IMR-90 (cell line): ENCODE results near the gene PRR13. TPM values are rescaled to one million over a fixed set of nuclear protein-coding genes. Genes with fewer than 3 reads are reported as not detected.

Source experiments
- ATAC-seq: fragments of 200-7000 bp; cut with Tn5 transposase; 2 replicates; pipeline ENCODE4 v1.9.1; 2020; ENCODE audit warnings: low read depth, mild to moderate bottlenecking, moderate library complexity
- BruUV-seq: library from RNA; stranded (reverse); fragments of 400-500 nt; replicated peaks from 2 replicates; lab custom pipeline; 2021; lab: Mats Ljungman, UMichigan
- CTCF ChIA-PET: fragments of 300-600 bp; formaldehyde crosslinking; extraction: SDS; loops from one replicate; lab custom pipeline; 2021; ENCODE audit warnings: antibody characterized with exemption; lab: Yijun Ruan, JAX
- POLR2A ChIA-PET: fragments of 300-600 bp; sonication (Branson Sonifier 250); formaldehyde crosslinking; loops from one replicate; lab custom pipeline; 2022; ENCODE audit warnings: antibody characterized with exemption; ENCODE audit not compliant: unreplicated experiment; lab: Charles Lee
- DNase-seq: peaks from one replicate; pipeline ENCODE4 v3.0.0; 2013
- H2AFZ ChIP-seq: replicated peaks from 2 replicates; pipeline ENCODE3; 2013; ENCODE audit warnings: low read length, mild to moderate bottlenecking; ENCODE audit not compliant: poor library complexity
- H2AK5ac ChIP-seq: 2 replicates; pipeline ENCODE4 v1.6.1; 2013; ENCODE audit warnings: low read depth, low read length, inconsistent platforms
- H2AK9ac ChIP-seq: replicated peaks from 2 replicates; pipeline ENCODE3; 2013; ENCODE audit warnings: mild to moderate bottlenecking, low read depth, low read length, moderate library complexity; ENCODE audit not compliant: poor library complexity
- H2BK120ac ChIP-seq: 2 replicates; pipeline ENCODE4 v1.6.1; 2013; ENCODE audit warnings: low read depth, low read length, inconsistent platforms
- H2BK15ac ChIP-seq: 3 replicates; pipeline ENCODE4 v1.6.1; 2013; ENCODE audit warnings: low read depth, low read length, inconsistent platforms
- H2BK20ac ChIP-seq: 2 replicates; pipeline ENCODE4 v1.6.1; 2013; ENCODE audit warnings: low read depth, mild to moderate bottlenecking, inconsistent platforms, low read length, moderate library complexity
- H2BK5ac ChIP-seq: 2 replicates; pipeline ENCODE4 v1.6.1; 2013; ENCODE audit warnings: mild to moderate bottlenecking, low read depth, low read length, inconsistent platforms; ENCODE audit not compliant: poor library complexity, severe bottlenecking
- H3K14ac ChIP-seq: replicated peaks from 2 replicates; pipeline ENCODE4 v1.6.1; 2013; ENCODE audit warnings: low read depth, low read length, inconsistent platforms
- H3K18ac ChIP-seq: 2 replicates; pipeline ENCODE4 v1.6.1; 2013; ENCODE audit warnings: low read depth, low read length, control low read depth
- H3K23ac ChIP-seq: 2 replicates; pipeline ENCODE4 v1.6.1; 2013; ENCODE audit warnings: low read depth, low read length, inconsistent platforms
- H3K27ac ChIP-seq: 2 replicates; pipeline ENCODE4 v1.5.1; 2013; ENCODE audit warnings: mild to moderate bottlenecking, control low read depth, low read length; ENCODE audit not compliant: insufficient read depth
- H3K27me3 ChIP-seq: 2 replicates; pipeline ENCODE4 v1.6.1; 2013; ENCODE audit warnings: low read length; ENCODE audit not compliant: control insufficient read depth, insufficient read depth
- H3K36me3 ChIP-seq: 2 replicates; pipeline ENCODE4 v1.6.1; 2013; ENCODE audit warnings: low read length, mixed read lengths; ENCODE audit not compliant: control insufficient read depth, insufficient read depth
- H3K4ac ChIP-seq: 2 replicates; pipeline ENCODE4 v1.6.1; 2013; ENCODE audit warnings: low read depth, low read length, inconsistent platforms
- H3K4me1 ChIP-seq: 2 replicates; pipeline ENCODE4 v1.6.1; 2013; ENCODE audit warnings: low read length, mixed read lengths; ENCODE audit not compliant: control insufficient read depth, insufficient read depth
- H3K4me2 ChIP-seq: 2 replicates; pipeline ENCODE4 v1.6.1; 2013; ENCODE audit warnings: low read depth, mild to moderate bottlenecking, control low read depth, low read length, moderate library complexity
- H3K4me3 ChIP-seq: 2 replicates; pipeline ENCODE4 v1.5.1; 2013; ENCODE audit warnings: low read depth, mild to moderate bottlenecking, control low read depth, low read length, moderate library complexity; ENCODE audit not compliant: insufficient read depth
- H3K56ac ChIP-seq: 2 replicates; pipeline ENCODE4 v1.6.1; 2013; ENCODE audit warnings: low read length, inconsistent platforms; ENCODE audit not compliant: insufficient read depth; ENCODE audit errors: extremely low read depth
- H3K79me1 ChIP-seq, 2 experiments: 2 replicates each; pipeline ENCODE4 v1.6.1; 2013; ENCODE audit warnings: low read length in 2 of 2, inconsistent platforms in 1 of 2, low read depth in 1 of 2
- H3K9ac ChIP-seq: 2 replicates; pipeline ENCODE4 v1.6.1; 2013; ENCODE audit warnings: low read depth, low read length, control low read depth
- H3K9me1 ChIP-seq: 2 replicates; pipeline ENCODE4 v1.6.1; 2013; ENCODE audit warnings: low read length, inconsistent platforms; ENCODE audit not compliant: insufficient read depth
- H3K9me3 ChIP-seq: 2 replicates; pipeline ENCODE4 v1.6.1; 2013; ENCODE audit warnings: low read length; ENCODE audit not compliant: control insufficient read depth, insufficient read depth
- H4K20me1 ChIP-seq: 2 replicates; pipeline ENCODE4 v1.6.1; 2013; ENCODE audit warnings: low read length, inconsistent platforms; ENCODE audit not compliant: insufficient read depth
- H4K5ac ChIP-seq: 2 replicates; pipeline ENCODE4 v1.6.1; 2013; ENCODE audit warnings: mild to moderate bottlenecking, low read depth, low read length, control low read depth
- H4K8ac ChIP-seq, 2 experiments: 2 replicates each; pipeline ENCODE4 v1.6.1; 2013; ENCODE audit warnings: low read depth in 2 of 2, low read length in 2 of 2, control low read depth in 1 of 2, inconsistent platforms in 1 of 2
- H4K91ac ChIP-seq: 2 replicates; pipeline ENCODE4 v1.6.1; 2013; ENCODE audit warnings: low read depth, low read length, inconsistent platforms; ENCODE audit not compliant: insufficient read depth
- CEBPB ChIP-seq: IDR thresholded peaks from 2 replicates; pipeline ENCODE4 v1.6.1; 2012; ENCODE audit warnings: low read depth, low read length, improper control_type of control experiment
- CTCF ChIP-seq: conservative IDR thresholded peaks from 2 replicates; pipeline ENCODE4 v1.5.1; 2012; ENCODE audit warnings: mild to moderate bottlenecking, low read depth, low read length, improper control_type of control experiment
- RAD21 ChIP-seq: IDR thresholded peaks from 2 replicates; pipeline ENCODE4 v1.6.1; 2012; ENCODE audit warnings: low read length, improper control_type of control experiment
- WGBS, 2 experiments: methylation state at CpG; one replicate each; pipeline versions ENCODE4 v1.1.5 to v1.1.7; 2013; ENCODE audit warnings: missing lambda C conversion rate in 2 of 2; ENCODE audit not compliant: insufficient read length in 1 of 2; ENCODE audit errors: extremely low coverage in 2 of 2; 5-methylcytosine and 5-hydroxymethylcytosine counted together
- dilution Hi-C: fragments of 300-500 bp; cut with HindIII; formaldehyde crosslinking; loops from one replicate; pipeline ENCODE4 v1.14.3; 2018; ENCODE audit warnings: low sequenced_read_pairs; ENCODE audit not compliant: unreplicated experiment
- in situ Hi-C: fragments of 300-500 bp; cut with MboI; formaldehyde crosslinking; loops from 3 replicates; pipeline ENCODE4 v1.14.3; 2019; ENCODE audit warnings: low sequenced_read_pairs, inconsistent platforms, mixed read lengths
- intact Hi-C: fragments of 100-400 bp; cut with micrococcal nuclease; formaldehyde crosslinking; loops from 2 replicates; pipeline ENCODE4 v1.10.0; 2022
- polyA plus RNA-seq, 3 experiments: library from polyadenylated mRNA; depleted of rRNA; stranded (reverse); fragments of >200 nt; gene quantifications; 2 replicates each; pipeline ENCODE4 v1.2.3, GENCODE V29; 2012; ENCODE audit warnings: low replicate concordance in 1 of 3
- total RNA-seq: library from RNA; depleted of rRNA; stranded (reverse); fragments of >200 nt; gene quantifications from 2 replicates; pipeline ENCODE4 v1.2.3, GENCODE V29; 2012

The PRR13 gene
- total and polyA plus RNA-seq, 2 of the 4 experiments (the other 2 are of a cell fraction), result 25.5 to 114 TPM

DNA sequence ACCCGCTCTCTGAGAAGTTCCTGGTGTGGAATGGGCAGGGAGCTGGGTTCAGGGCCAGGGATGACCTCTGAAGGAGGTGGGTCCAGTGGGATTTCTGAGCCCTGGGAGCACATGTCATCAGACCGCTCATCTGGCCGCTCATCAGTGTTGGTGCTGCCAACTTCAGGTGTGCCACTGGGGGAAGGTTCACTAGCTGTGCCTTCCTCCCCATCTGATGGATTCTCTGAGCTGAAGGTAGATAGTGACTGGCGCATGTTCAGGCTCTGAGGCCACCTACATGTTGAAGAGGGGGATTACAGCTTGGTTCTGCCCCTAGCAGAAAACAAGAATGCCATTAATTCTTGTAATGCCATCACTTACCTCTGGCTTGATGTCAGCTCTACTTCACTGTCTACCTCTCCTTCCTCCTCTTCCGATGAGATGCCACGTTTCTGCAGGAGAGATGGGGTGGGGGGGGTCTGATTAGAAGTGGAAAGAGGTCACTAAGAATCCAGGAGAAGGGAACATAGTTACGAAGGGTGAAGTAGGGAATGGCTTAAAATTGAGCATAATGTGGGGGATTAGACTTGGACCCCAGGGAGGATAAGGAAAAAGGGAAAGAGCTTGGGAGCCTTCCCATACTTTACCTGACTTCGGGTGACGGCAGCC, 40.5 kb downstream of the PRR13 start:
- dilution Hi-C loops (no loop called here), intact Hi-C loops (no loop called here), in situ Hi-C loops (no loop called here)
- Histone ChIP-seq H3K27me3 (no peaks in the 10 kb centered on the region), H3K23ac (no peak overlapping the region), H2BK20ac (no peak overlapping the region), H3K18ac (no peak overlapping the region), H2BK120ac (no peak overlapping the region), H2AK9ac (peak overlapping the region; percentile 5), H4K91ac (no peak overlapping the region), H3K4me3 (no peak overlapping the region), H3K9ac (no peak overlapping the region), H2BK5ac (no peak overlapping the region), H3K56ac (no peak overlapping the region), H3K36me3 (peaks cover 79% of the 10 kb centered on the region), H4K5ac (no peak overlapping the region), H4K20me1 (peaks cover 86% of the 10 kb centered on the region), H2AFZ (no peak overlapping the region), H4K8ac (no peak overlapping the region), H3K4me1 (peaks cover 12% of the 10 kb centered on the region), H3K9me3 (no peaks in the 10 kb centered on the region), H3K4ac (no peak overlapping the region), H2AK5ac (no peak overlapping the region), H2BK15ac (no peak overlapping the region), H3K9me1 (peaks cover 16% of the 10 kb centered on the region; the same call in 1 of the 2 replicates), H3K4me2 (no peak overlapping the region), H3K79me1 (peaks cover 29 to 88% of the 10 kb centered on the region in 2 experiments), H3K27ac (no peak overlapping the region), H3K14ac (no peak overlapping the region)
- ATAC-seq (peak; percentile 5; the same call in 1 of the 2 replicates), DNase-seq (no peak)
- TF ChIP-seq CEBPB (no peak), CTCF (peak; percentile 17; the same call in 1 of the 2 replicates), RAD21 (peak; percentile 9; the same call in 1 of the 2 replicates)
- ChIA-PET CTCF (interaction anchor here (1.2 to 1.7 kb wide), 2 partner anchors 10 to 27 kb away, joined by 3 to 14 read pairs; no protein-coding TSS in a partner anchor), POLR2A (no interaction called here)
- no CpG with 5 or more reads among the region's 9 CpGs for WGBS, 2 experiments
- no TSS peak for BruUV-seq
